Measurements from ENCODE around the gene CRYBA2. TPM values are rescaled to one million over a fixed set of nuclear protein-coding genes. Genes with fewer than 3 reads are reported as not detected.

Gene CRYBA2
- polyA plus RNA-seq, 4 donors = 1.3 to 37.0 (median 4.6) TPM

DNA sequence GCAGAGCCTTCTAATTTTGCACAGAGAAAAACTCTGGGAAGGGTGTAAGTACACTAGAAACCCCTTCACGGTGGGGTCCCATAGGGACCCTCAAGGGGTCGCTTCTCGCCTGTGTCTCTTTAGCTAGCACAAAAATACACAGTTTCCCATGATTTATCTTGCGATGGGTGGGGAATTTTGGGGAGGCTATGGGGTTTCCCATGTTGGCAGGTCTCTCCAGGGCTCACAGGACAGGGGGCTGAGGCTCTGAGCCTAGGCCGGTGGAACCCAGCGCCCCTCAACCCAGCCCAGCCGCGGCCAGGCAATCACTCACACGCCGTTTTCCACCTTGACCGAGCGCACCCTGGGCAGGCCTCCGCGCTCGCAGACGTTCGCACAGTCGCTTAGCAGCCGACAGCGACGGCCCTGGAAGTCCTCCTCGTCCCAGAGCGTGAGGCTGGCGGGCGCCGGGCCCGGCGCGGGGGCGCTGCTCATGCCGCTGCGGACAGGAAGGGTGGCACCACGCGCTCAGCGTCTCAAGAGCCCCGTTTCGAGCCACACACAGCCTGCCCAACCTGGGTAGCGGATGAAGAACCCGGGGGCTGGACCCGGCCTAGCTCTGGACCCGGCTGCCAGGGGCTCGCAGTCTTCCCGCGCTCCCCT lies 398 bp downstream of the CRYBA2 start:
- Histone ChIP-seq H3K27me3 (ENCODE audit: control insufficient read depth in 3 of 3, insufficient read depth in 3 of 3, low read length in 3 of 3) (peaks cover 19 to 90% (median 42%) of the 10 kb centered on the region in 3 donors), H3K9me3 (ENCODE audit: control insufficient read depth in 2 of 2, insufficient read depth in 1 of 2, low read depth in 1 of 2, low read length in 1 of 2) (no peaks in the 10 kb centered on the region), H3K36me3 (ENCODE audit: control insufficient read depth in 3 of 3, insufficient read depth in 2 of 3, low read depth in 1 of 3, low read length in 3 of 3) (no peaks in the 10 kb centered on the region), H3K4me1 (ENCODE audit: control insufficient read depth in 3 of 3, insufficient read depth in 2 of 3, low read depth in 1 of 3, low read length in 2 of 3) (peaks cover 0 to 16% (median 4%) of the 10 kb centered on the region in 3 donors), H3K27ac (ENCODE audit: low read depth in 1 of 3, low read length in 2 of 3) (peak overlapping the region in 1 of 3 donors; percentile 31), H3K4me3 (ENCODE audit: low read depth in 1 of 3, low read length in 3 of 3) (peak overlapping the region in 1 of 3 donors; percentile 21)
- WGBS, 3 donors = 2 to 3% (median 2%) methylated on average over 29 to 44 of the region's 44 CpGs
- DNase-seq (no peak), FAIRE-seq (no peak)

DNA sequence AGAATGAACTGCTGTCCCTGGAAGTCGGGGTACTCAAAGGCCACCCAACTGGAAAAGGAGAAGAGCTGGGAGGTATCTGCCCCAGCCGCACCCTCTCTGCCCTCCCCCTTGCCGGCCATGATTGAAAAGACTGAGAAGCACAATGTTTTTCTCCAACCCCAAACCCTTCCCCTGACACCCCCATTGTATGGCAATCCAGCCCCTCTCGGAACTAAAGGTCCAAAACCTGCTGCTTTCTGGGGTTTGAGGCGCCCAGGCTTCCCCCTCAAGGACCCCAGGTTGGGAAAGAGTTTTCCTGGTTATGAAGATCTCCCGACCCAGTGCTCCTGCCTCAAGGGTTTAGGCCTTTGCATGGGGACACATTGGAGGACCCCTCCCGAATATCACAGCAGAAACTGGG lies 1.0 kb downstream of the CRYBA2 start:
- DNase-seq (no peak), FAIRE-seq (no peak)
- H3K4me3 ChIP-seq (ENCODE audit: low read depth in 1 of 3, low read length in 3 of 3) = no peak overlapping the region
- H3K9me3 ChIP-seq (ENCODE audit: control insufficient read depth in 2 of 2, insufficient read depth in 1 of 2, low read depth in 1 of 2, low read length in 1 of 2) = no peaks in the 10 kb centered on the region
- 10 to 12% (median 11%) methylated on average over 7 of the region's 7 CpGs for WGBS, 3 donors
- no peak overlapping the region for H3K27ac ChIP-seq (ENCODE audit: low read depth in 1 of 3, low read length in 2 of 3)
- H3K4me1 ChIP-seq (ENCODE audit: control insufficient read depth in 3 of 3, insufficient read depth in 2 of 3, low read depth in 1 of 3, low read length in 2 of 3) = peaks cover 0 to 16% (median 4%) of the 10 kb centered on the region in 3 donors
- no peaks in the 10 kb centered on the region for H3K36me3 ChIP-seq (ENCODE audit: control insufficient read depth in 3 of 3, insufficient read depth in 2 of 3, low read depth in 1 of 3, low read length in 3 of 3)
- H3K27me3 ChIP-seq (ENCODE audit: control insufficient read depth in 3 of 3, insufficient read depth in 3 of 3, low read length in 3 of 3) = peaks cover 17 to 96% (median 47%) of the 10 kb centered on the region in 3 donors

DNA sequence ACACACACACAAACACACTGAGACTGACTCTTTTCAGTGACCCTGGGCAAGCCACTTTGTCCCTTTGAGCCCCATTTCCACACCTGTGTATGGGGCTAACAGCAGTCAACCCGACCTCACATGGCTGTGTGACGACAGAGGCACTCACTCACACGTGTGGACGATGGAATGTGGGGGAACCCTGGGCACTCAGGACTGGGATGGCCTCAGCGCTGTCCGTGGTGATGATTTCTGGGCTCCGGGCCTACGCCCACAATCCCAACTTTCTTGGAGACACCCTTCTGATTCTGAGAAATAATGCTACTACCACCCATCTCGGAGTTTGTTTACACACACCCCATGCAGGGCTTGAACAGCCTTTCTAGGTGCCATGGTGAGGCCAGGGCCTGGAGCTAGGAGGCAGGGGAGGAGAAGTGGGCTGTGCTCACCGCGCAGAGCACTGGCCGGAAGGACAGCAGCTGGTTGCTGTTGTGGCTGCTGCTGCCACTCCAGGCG lies 1.5 kb downstream of the CRYBA2 start:
- Histone ChIP-seq H3K9me3 (ENCODE audit: control insufficient read depth in 2 of 2, insufficient read depth in 1 of 2, low read depth in 1 of 2, low read length in 1 of 2) (no peaks in the 10 kb centered on the region), H3K27me3 (ENCODE audit: control insufficient read depth in 3 of 3, insufficient read depth in 3 of 3, low read length in 3 of 3) (peaks cover 17 to 100% (median 51%) of the 10 kb centered on the region in 3 donors), H3K4me3 (ENCODE audit: low read depth in 1 of 3, low read length in 3 of 3) (no peak overlapping the region), H3K27ac (ENCODE audit: low read depth in 1 of 3, low read length in 2 of 3) (no peak overlapping the region), H3K4me1 (ENCODE audit: control insufficient read depth in 3 of 3, insufficient read depth in 2 of 3, low read depth in 1 of 3, low read length in 2 of 3) (peaks cover 0 to 16% (median 4%) of the 10 kb centered on the region in 3 donors), H3K36me3 (ENCODE audit: control insufficient read depth in 3 of 3, insufficient read depth in 2 of 3, low read depth in 1 of 3, low read length in 3 of 3) (no peaks in the 10 kb centered on the region)
- DNase-seq (peak in 1 of 2 donors; percentile 57), FAIRE-seq (no peak)
- WGBS, 3 donors = 10 to 14% (median 11%) methylated on average over 13 of the region's 13 CpGs

DNA sequence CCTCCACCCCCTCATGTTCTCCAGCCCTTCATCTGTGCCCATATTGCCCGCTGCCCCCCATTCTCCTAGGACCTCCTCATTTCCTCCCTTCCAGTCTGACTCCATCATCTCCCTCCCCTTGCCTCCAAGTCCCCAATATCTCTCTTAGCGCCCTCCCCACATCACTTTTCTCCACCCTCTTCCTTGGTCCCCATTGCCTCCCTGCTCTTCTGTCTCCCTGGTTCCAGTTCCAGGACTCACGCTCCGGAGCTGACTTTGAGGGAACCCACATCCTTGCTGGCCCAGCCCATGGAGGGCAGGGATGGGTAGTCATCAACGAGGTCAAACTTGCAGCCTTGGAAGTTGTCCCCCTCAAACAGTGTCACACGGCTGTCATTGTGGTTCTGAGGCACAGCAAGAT lies 2.6 kb downstream of the CRYBA2 start:
- DNase-seq (no peak), FAIRE-seq (no peak)
- peaks cover 0 to 7% (median 2%) of the 10 kb centered on the region in 3 donors for H3K4me1 ChIP-seq (ENCODE audit: control insufficient read depth in 3 of 3, insufficient read depth in 2 of 3, low read depth in 1 of 3, low read length in 2 of 3)
- H3K9me3 ChIP-seq (ENCODE audit: control insufficient read depth in 2 of 2, insufficient read depth in 1 of 2, low read depth in 1 of 2, low read length in 1 of 2) = no peaks in the 10 kb centered on the region
- 14 to 21% (median 15%) methylated on average over 6 of the region's 6 CpGs for WGBS, 3 donors
- no peak overlapping the region for H3K27ac ChIP-seq (ENCODE audit: low read depth in 1 of 3, low read length in 2 of 3)
- H3K27me3 ChIP-seq (ENCODE audit: control insufficient read depth in 3 of 3, insufficient read depth in 3 of 3, low read length in 3 of 3) = peaks cover 14 to 100% (median 59%) of the 10 kb centered on the region in 3 donors
- no peak overlapping the region for H3K4me3 ChIP-seq (ENCODE audit: low read depth in 1 of 3, low read length in 3 of 3)
- H3K36me3 ChIP-seq (ENCODE audit: control insufficient read depth in 3 of 3, insufficient read depth in 2 of 3, low read depth in 1 of 3, low read length in 3 of 3) = no peaks in the 10 kb centered on the region

DNA sequence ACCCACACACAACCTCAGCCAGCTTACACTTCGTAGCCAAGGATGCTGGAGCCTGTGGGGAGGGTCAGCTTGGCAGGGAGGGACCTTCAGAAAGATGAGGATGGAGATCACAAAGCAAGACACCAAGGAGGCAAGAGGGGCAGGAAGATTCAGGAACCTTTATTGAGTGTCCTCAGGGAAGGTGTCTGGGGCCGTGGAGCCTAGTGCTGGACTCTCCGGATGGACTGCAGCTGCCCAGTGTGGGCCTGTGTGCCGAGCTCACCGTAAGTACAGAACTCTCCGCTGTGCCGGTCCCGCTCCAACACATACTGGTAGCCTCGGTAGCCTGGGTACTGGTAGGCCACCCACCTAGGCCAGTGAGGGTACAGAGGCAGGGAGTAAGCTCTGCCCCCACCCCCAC lies 3.2 kb downstream of the CRYBA2 start:
- peaks cover 14 to 98% (median 57%) of the 10 kb centered on the region in 3 donors for H3K27me3 ChIP-seq (ENCODE audit: control insufficient read depth in 3 of 3, insufficient read depth in 3 of 3, low read length in 3 of 3)
- H3K9me3 ChIP-seq (ENCODE audit: control insufficient read depth in 2 of 2, insufficient read depth in 1 of 2, low read depth in 1 of 2, low read length in 1 of 2) = no peaks in the 10 kb centered on the region
- peaks cover 0 to 6% (median 2%) of the 10 kb centered on the region in 3 donors for H3K4me1 ChIP-seq (ENCODE audit: control insufficient read depth in 3 of 3, insufficient read depth in 2 of 3, low read depth in 1 of 3, low read length in 2 of 3)
- no peak overlapping the region for H3K27ac ChIP-seq (ENCODE audit: low read depth in 1 of 3, low read length in 2 of 3)
- no peaks in the 10 kb centered on the region for H3K36me3 ChIP-seq (ENCODE audit: control insufficient read depth in 3 of 3, insufficient read depth in 2 of 3, low read depth in 1 of 3, low read length in 3 of 3)
- FAIRE-seq (no peak), DNase-seq (no peak)
- 13 to 19% (median 16%) methylated on average over 9 of the region's 9 CpGs for WGBS, 3 donors
- no peak overlapping the region for H3K4me3 ChIP-seq (ENCODE audit: low read depth in 1 of 3, low read length in 3 of 3)

DNA sequence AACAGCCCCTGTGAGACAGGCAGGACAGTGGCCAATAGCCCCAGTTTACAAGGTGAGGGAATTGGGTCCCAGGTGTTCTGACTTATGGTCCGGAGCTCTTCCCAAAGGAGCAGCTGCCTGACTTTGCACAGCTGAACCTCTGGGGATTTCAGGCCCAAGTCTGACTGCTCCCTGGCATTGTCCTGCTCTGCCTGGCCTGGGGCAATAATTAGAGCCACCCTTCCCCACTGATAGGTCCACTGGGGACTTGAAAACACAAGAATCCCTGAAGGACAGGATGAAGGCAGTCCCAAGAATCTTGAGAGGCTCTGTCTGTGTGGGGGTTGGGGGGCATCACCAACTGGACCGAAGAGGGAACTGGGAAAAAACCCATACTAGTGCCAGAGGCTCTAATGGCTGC lies 4.6 kb downstream of the CRYBA2 start:
- no peaks in the 10 kb centered on the region for H3K9me3 ChIP-seq (ENCODE audit: control insufficient read depth in 2 of 2, insufficient read depth in 1 of 2, low read depth in 1 of 2, low read length in 1 of 2)
- H3K4me1 ChIP-seq (ENCODE audit: control insufficient read depth in 3 of 3, insufficient read depth in 2 of 3, low read depth in 1 of 3, low read length in 2 of 3) = peaks cover 0 to 8% (median 2%) of the 10 kb centered on the region in 3 donors
- no peak overlapping the region for H3K27ac ChIP-seq (ENCODE audit: low read depth in 1 of 3, low read length in 2 of 3)
- no peaks in the 10 kb centered on the region for H3K36me3 ChIP-seq (ENCODE audit: control insufficient read depth in 3 of 3, insufficient read depth in 2 of 3, low read depth in 1 of 3, low read length in 3 of 3)
- peaks cover 14 to 98% (median 60%) of the 10 kb centered on the region in 3 donors for H3K27me3 ChIP-seq (ENCODE audit: control insufficient read depth in 3 of 3, insufficient read depth in 3 of 3, low read length in 3 of 3)
- H3K4me3 ChIP-seq (ENCODE audit: low read depth in 1 of 3, low read length in 3 of 3) = no peak overlapping the region
- DNase-seq (no peak), FAIRE-seq (no peak)
- WGBS, 3 donors = 36 to 45% (median 44%) methylated on average over 2 of the region's 2 CpGs

DNA sequence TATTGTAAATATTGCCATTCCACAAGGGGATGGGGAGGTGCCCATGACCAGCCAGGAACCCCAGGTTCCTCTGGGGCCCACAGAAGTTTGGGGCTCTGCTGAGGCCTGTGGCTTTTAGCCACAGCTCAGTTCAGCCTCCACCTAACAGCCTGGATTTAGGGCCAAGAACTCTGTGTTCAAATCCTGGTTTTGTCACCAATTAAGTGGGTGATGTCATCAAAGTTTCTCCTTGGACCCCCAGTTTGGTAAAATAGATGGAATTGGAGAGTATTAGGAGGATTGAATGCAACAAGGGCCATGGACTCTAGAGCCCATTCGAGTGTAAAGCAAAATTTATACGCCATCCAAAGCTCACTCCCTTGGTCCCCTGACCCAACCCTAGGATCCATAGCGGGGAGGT lies 5.1 kb downstream of the CRYBA2 start:
- DNase-seq (no peak), FAIRE-seq (no peak)
- 33 to 63% (median 62%) methylated on average over 3 of the region's 3 CpGs for whole genome bisulfite sequencing, 3 donors
- H3K36me3 ChIP-seq (ENCODE audit: control insufficient read depth in 3 of 3, insufficient read depth in 2 of 3, low read depth in 1 of 3, low read length in 3 of 3) = no peaks in the 10 kb centered on the region
- H3K9me3 ChIP-seq (ENCODE audit: control insufficient read depth in 2 of 2, insufficient read depth in 1 of 2, low read depth in 1 of 2, low read length in 1 of 2) = no peaks in the 10 kb centered on the region
- peaks cover 0 to 6% (median 1%) of the 10 kb centered on the region in 3 donors for H3K4me1 ChIP-seq (ENCODE audit: control insufficient read depth in 3 of 3, insufficient read depth in 2 of 3, low read depth in 1 of 3, low read length in 2 of 3)
- H3K27me3 ChIP-seq (ENCODE audit: control insufficient read depth in 3 of 3, insufficient read depth in 3 of 3, low read length in 3 of 3) = peaks cover 15 to 98% (median 60%) of the 10 kb centered on the region in 3 donors
- H3K4me3 ChIP-seq (ENCODE audit: low read depth in 1 of 3, low read length in 3 of 3) = no peak overlapping the region
- H3K27ac ChIP-seq (ENCODE audit: low read depth in 1 of 3, low read length in 2 of 3) = no peak overlapping the region

DNA sequence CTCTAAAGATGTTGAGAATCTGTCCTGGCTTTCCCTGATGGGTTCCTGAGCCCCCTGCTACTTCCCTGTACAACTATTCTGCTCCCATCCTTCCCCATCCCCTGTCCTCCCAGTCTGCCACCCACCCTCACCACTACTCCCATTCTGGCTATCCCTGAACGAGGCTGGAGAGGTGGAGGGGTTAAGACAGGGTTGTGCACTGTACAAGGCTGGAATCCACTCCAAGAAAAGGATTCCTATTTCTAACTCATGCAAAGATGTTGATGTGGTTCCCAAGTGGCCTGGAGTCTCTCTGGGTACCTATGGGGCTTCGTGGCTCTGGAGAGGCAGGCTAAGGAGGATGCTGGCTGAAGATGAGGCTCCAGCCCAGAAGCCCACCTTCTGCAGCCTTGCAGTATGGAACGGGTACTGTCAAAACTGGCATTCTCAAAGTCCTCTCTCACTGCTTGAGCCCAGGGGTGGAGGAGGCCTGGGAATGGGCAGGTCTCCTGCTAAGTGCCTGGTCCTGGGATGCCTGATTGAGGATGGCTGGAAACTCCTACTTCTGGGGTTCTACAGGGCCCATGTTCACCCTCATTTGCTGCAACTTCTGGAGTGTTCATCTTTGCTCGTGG lies 7.0 kb downstream of the CRYBA2 start:
- Histone ChIP-seq H3K4me1 (ENCODE audit: control insufficient read depth in 3 of 3, insufficient read depth in 2 of 3, low read depth in 1 of 3, low read length in 2 of 3) (peaks cover 0 to 17% (median 4%) of the 10 kb centered on the region in 3 donors), H3K27ac (ENCODE audit: low read depth in 1 of 3, low read length in 2 of 3) (no peak overlapping the region), H3K9me3 (ENCODE audit: control insufficient read depth in 2 of 2, insufficient read depth in 1 of 2, low read depth in 1 of 2, low read length in 1 of 2) (peaks cover 0 to 2% of the 10 kb centered on the region in 2 donors), H3K27me3 (ENCODE audit: control insufficient read depth in 3 of 3, insufficient read depth in 3 of 3, low read length in 3 of 3) (peaks cover 13 to 96% (median 66%) of the 10 kb centered on the region in 3 donors), H3K36me3 (ENCODE audit: control insufficient read depth in 3 of 3, insufficient read depth in 2 of 3, low read depth in 1 of 3, low read length in 3 of 3) (no peaks in the 10 kb centered on the region), H3K4me3 (ENCODE audit: low read depth in 1 of 3, low read length in 3 of 3) (no peak overlapping the region)
- 35 to 41% (median 38%) methylated on average over 4 of the region's 4 CpGs for WGBS, 3 donors
- DNase-seq (no peak), FAIRE-seq (no peak)
